ENCODE results near the gene TMEM225B. TPM values are rescaled to one million over a fixed set of nuclear protein-coding genes. Genes with fewer than 3 reads are reported as not detected.

Gene TMEM225B
- total RNA-seq, 1 experiment from 2014 or later = 1.6 TPM

GRCh38 chr7:99615989-99616358 is 17.9 kb downstream of the TMEM225B start:
- H3K27me3 ChIP-seq (ENCODE audit: low read length) = no peaks in the 10 kb centered on the region
- no peaks in the 10 kb centered on the region for H3K9me3 ChIP-seq (ENCODE audit: low read length)
- no peaks in the 10 kb centered on the region for H3K9me2 ChIP-seq (replicated peaks; ENCODE audit: insufficient read depth, low read length)
- H3K4me1 ChIP-seq (ENCODE audit: low read length) = peaks cover 22% of the 10 kb centered on the region
- H3K9ac ChIP-seq (ENCODE audit: low read length) = peak overlapping the region; percentile 98; the same call in 1 of the 2 replicates
- H2AFZ ChIP-seq (ENCODE audit: low read length) = no peak overlapping the region; the same call in 1 of the 2 replicates
- no peak overlapping the region for H3K27ac ChIP-seq (ENCODE audit: low read length)
- no peaks in the 10 kb centered on the region; the same call in 1 of the 2 replicates for H4K20me1 ChIP-seq (ENCODE audit: insufficient read depth, low read depth, low read length)
- H3K4me3 ChIP-seq (ENCODE audit: low read length) = peak overlapping the region; percentile 98; the same call in 1 of the 2 replicates
- DNase-seq = peak; percentile 23
- H3K36me3 ChIP-seq (ENCODE audit: insufficient read depth, low read length) = peaks cover 10% of the 10 kb centered on the region; the same call in 1 of the 2 replicates
- peaks cover 28% of the 10 kb centered on the region for H3K79me2 ChIP-seq (ENCODE audit: low read length)
- peak overlapping the region; percentile 92 for H3K4me2 ChIP-seq (ENCODE audit: low read depth, low read length, poor library complexity, severe bottlenecking)

- Histone ChIP-seq H3K4me2 (ENCODE audit: low read depth, low read length, poor library complexity, severe bottlenecking) (peak within 1 kb of the TSS; percentile 92), H4K20me1 (ENCODE audit: insufficient read depth, low read depth, low read length) (no peaks in the 10 kb centered on the region; the same call in 1 of the 2 replicates), H3K9ac (ENCODE audit: low read length) (peak within 1 kb of the TSS; percentile 98), H3K4me1 (ENCODE audit: low read length) (peaks cover 22% of the 10 kb centered on the region), H3K36me3 (ENCODE audit: insufficient read depth, low read length) (peaks cover 10% of the 10 kb centered on the region; the same call in 1 of the 2 replicates), H3K9me2 (replicated peaks; ENCODE audit: insufficient read depth, low read length) (no peaks in the 10 kb centered on the region), H2AFZ (ENCODE audit: low read length) (peak within 1 kb of the TSS; percentile 99), H3K27ac (ENCODE audit: low read length) (no peak within 1 kb of the TSS), H3K4me3 (ENCODE audit: low read length) (peak within 1 kb of the TSS; percentile 98), H3K27me3 (ENCODE audit: low read length) (no peaks in the 10 kb centered on the region), H3K9me3 (ENCODE audit: low read length) (no peaks in the 10 kb centered on the region), H3K79me2 (ENCODE audit: low read length) (peaks cover 28% of the 10 kb centered on the region)
- peak; percentile 97 for DNase-seq
These were observed 18.5 kb downstream of the TMEM225B start, which contains the start of gene ZSCAN25 for GRCh38 chr7:99616359-99617191. TSS of gene ZSCAN25 (plus strand) at chr7:99616946. CDS start at chr7:99619607, 2,661 bp downstream.

GRCh38 chr7:99617192-99617781 is 19.2 kb downstream of the TMEM225B start:
- H3K4me1 ChIP-seq (ENCODE audit: low read length) = peaks cover 22% of the 10 kb centered on the region
- peaks cover 10% of the 10 kb centered on the region; the same call in 1 of the 2 replicates for H3K36me3 ChIP-seq (ENCODE audit: insufficient read depth, low read length)
- peak overlapping the region; percentile 98 for H3K4me3 ChIP-seq (ENCODE audit: low read length)
- DNase-seq = peak; percentile 38
- peaks cover 28% of the 10 kb centered on the region for H3K79me2 ChIP-seq (ENCODE audit: low read length)
- peak overlapping the region; percentile 99 for H2AFZ ChIP-seq (ENCODE audit: low read length)
- H3K27me3 ChIP-seq (ENCODE audit: low read length) = no peaks in the 10 kb centered on the region
- peak overlapping the region; percentile 92 for H3K4me2 ChIP-seq (ENCODE audit: low read depth, low read length, poor library complexity, severe bottlenecking)
- H3K9ac ChIP-seq (ENCODE audit: low read length) = peak overlapping the region; percentile 98
- H3K27ac ChIP-seq (ENCODE audit: low read length) = no peak overlapping the region
- H3K9me2 ChIP-seq (replicated peaks; ENCODE audit: insufficient read depth, low read length) = no peaks in the 10 kb centered on the region
- H4K20me1 ChIP-seq (ENCODE audit: insufficient read depth, low read depth, low read length) = no peaks in the 10 kb centered on the region; the same call in 1 of the 2 replicates
- H3K9me3 ChIP-seq (ENCODE audit: low read length) = no peaks in the 10 kb centered on the region

GRCh38 chr7:99618726-99619125 is 20.7 kb downstream of the TMEM225B start:
- no peak overlapping the region for H3K9ac ChIP-seq (ENCODE audit: low read length)
- H3K36me3 ChIP-seq (ENCODE audit: insufficient read depth, low read length) = peaks cover 14% of the 10 kb centered on the region; the same call in 1 of the 2 replicates
- H3K4me2 ChIP-seq (ENCODE audit: low read depth, low read length, poor library complexity, severe bottlenecking) = peak overlapping the region; percentile 92

GRCh38 chr7:99619571-99620130 is 21.6 kb downstream of the TMEM225B start:
- peaks cover 22% of the 10 kb centered on the region for H3K4me1 ChIP-seq (ENCODE audit: low read length)
- H3K9me2 ChIP-seq (replicated peaks; ENCODE audit: insufficient read depth, low read length) = no peaks in the 10 kb centered on the region
- no peak overlapping the region for H3K4me3 ChIP-seq (ENCODE audit: low read length)
- no peak overlapping the region for H2AFZ ChIP-seq (ENCODE audit: low read length)
- H3K27me3 ChIP-seq (ENCODE audit: low read length) = no peaks in the 10 kb centered on the region
- no peak overlapping the region for H3K9ac ChIP-seq (ENCODE audit: low read length)
- H3K36me3 ChIP-seq (ENCODE audit: insufficient read depth, low read length) = peaks cover 14% of the 10 kb centered on the region; the same call in 1 of the 2 replicates
- H3K79me2 ChIP-seq (ENCODE audit: low read length) = peaks cover 28% of the 10 kb centered on the region
- no peak overlapping the region for H3K4me2 ChIP-seq (ENCODE audit: low read depth, low read length, poor library complexity, severe bottlenecking)
- H4K20me1 ChIP-seq (ENCODE audit: insufficient read depth, low read depth, low read length) = no peaks in the 10 kb centered on the region; the same call in 1 of the 2 replicates
- H3K9me3 ChIP-seq (ENCODE audit: low read length) = no peaks in the 10 kb centered on the region
- DNase-seq = no peak
- H3K27ac ChIP-seq (ENCODE audit: low read length) = no peak overlapping the region

More at GRCh38 chr7:99618726-99619125, 20.7 kb downstream of the TMEM225B start:
- Histone ChIP-seq H3K27ac (ENCODE audit: low read length) (no peak overlapping the region), H3K9me2 (replicated peaks; ENCODE audit: insufficient read depth, low read length) (no peaks in the 10 kb centered on the region), H3K27me3 (ENCODE audit: low read length) (no peaks in the 10 kb centered on the region), H3K4me1 (ENCODE audit: low read length) (peaks cover 22% of the 10 kb centered on the region), H3K79me2 (ENCODE audit: low read length) (peaks cover 28% of the 10 kb centered on the region), H3K9me3 (ENCODE audit: low read length) (no peaks in the 10 kb centered on the region), H2AFZ (ENCODE audit: low read length) (no peak overlapping the region), H4K20me1 (ENCODE audit: insufficient read depth, low read depth, low read length) (no peaks in the 10 kb centered on the region; the same call in 1 of the 2 replicates), H3K4me3 (ENCODE audit: low read length) (no peak overlapping the region)
- DNase-seq = peak; percentile 27

- Histone ChIP-seq H3K27ac (ENCODE audit: low read length) (no peak overlapping the region), H2AFZ (ENCODE audit: low read length) (no peak overlapping the region), H3K4me2 (ENCODE audit: low read depth, low read length, poor library complexity, severe bottlenecking) (no peak overlapping the region), H3K36me3 (ENCODE audit: insufficient read depth, low read length) (peaks cover 14% of the 10 kb centered on the region; the same call in 1 of the 2 replicates), H3K9me2 (replicated peaks; ENCODE audit: insufficient read depth, low read length) (no peaks in the 10 kb centered on the region), H3K4me1 (ENCODE audit: low read length) (peaks cover 17% of the 10 kb centered on the region), H3K79me2 (ENCODE audit: low read length) (peaks cover 28% of the 10 kb centered on the region), H4K20me1 (ENCODE audit: insufficient read depth, low read depth, low read length) (no peaks in the 10 kb centered on the region; the same call in 1 of the 2 replicates), H3K27me3 (ENCODE audit: low read length) (no peaks in the 10 kb centered on the region), H3K9ac (ENCODE audit: low read length) (no peak overlapping the region), H3K9me3 (ENCODE audit: low read length) (no peaks in the 10 kb centered on the region), H3K4me3 (ENCODE audit: low read length) (no peak overlapping the region)
- no peak for DNase-seq
These were observed 23.2 kb downstream of the TMEM225B start for GRCh38 chr7:99621271-99621670.

- Histone ChIP-seq H2AFZ (ENCODE audit: low read length) (no peak overlapping the region), H3K36me3 (ENCODE audit: insufficient read depth, low read length) (peaks cover 24% of the 10 kb centered on the region; the same call in 1 of the 2 replicates), H3K9me2 (replicated peaks; ENCODE audit: insufficient read depth, low read length) (no peaks in the 10 kb centered on the region), H3K4me2 (ENCODE audit: low read depth, low read length, poor library complexity, severe bottlenecking) (no peak overlapping the region), H3K79me2 (ENCODE audit: low read length) (peaks cover 20% of the 10 kb centered on the region), H3K27me3 (ENCODE audit: low read length) (no peaks in the 10 kb centered on the region), H4K20me1 (ENCODE audit: insufficient read depth, low read depth, low read length) (no peaks in the 10 kb centered on the region; the same call in 1 of the 2 replicates), H3K9ac (ENCODE audit: low read length) (no peak overlapping the region), H3K4me3 (ENCODE audit: low read length) (no peak overlapping the region), H3K4me1 (ENCODE audit: low read length) (peaks cover 9% of the 10 kb centered on the region), H3K9me3 (ENCODE audit: low read length) (no peaks in the 10 kb centered on the region), H3K27ac (ENCODE audit: low read length) (no peak overlapping the region)
- DNase-seq = no peak
These were observed 24.5 kb downstream of the TMEM225B start for GRCh38 chr7:99622596-99622995.
